ENCODE results near the gene FREY1.

The FREY1 gene

DNA sequence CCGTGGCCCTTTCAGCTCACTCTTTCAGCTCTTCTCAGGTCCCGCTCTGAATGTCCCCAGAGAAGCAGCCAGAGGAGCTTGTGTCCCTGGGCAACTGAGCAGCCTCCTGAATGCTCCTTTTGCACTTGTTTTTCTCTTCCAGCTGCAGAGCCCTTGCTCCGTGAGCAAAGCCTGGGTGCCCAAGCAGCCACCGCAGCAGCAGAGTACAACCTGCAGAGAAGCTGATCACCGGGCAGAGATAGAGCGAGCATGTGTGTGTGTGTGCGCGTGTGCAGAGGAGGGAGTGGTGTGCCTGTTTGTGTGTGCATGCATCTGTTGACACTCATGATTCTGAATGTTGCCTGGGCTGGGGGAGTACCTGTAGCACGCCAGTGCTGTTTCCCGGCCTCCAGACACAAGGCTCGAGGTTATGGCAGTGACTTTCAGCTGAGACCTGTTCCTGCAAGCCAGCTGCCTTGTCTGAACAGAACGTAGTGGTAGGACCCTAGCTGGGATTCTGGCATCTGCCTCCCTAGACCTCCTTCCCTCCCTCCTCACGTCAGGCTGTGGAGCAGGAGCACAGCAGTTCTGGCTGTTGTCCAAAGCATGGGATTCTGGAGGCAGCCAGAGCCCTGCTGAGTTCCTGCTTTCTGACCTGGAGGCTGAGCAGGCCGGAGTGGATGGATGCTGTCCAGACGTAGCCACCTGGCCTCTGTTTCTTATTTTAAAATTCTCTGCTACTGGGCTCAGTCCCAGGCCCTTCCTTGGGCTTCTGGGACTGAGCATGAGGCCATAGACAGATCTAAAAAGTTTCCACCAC, 26.1 kb downstream of the FREY1 start:
- Mint-ChIP-seq H3K4me1 (peaks cover 15% of the 10 kb centered on the region), H3K27me3 (no peaks in the 10 kb centered on the region), H3K27ac (no peak overlapping the region), H3K4me3 (no peak overlapping the region), H3K36me3 (peaks cover 60% of the 10 kb centered on the region), H3K9me3 (no peaks in the 10 kb centered on the region)
- ATAC-seq: no peak

- H3K4me1 Mint-ChIP-seq: peaks cover 10% of the 10 kb centered on the region
- H3K27me3 Mint-ChIP-seq: no peaks in the 10 kb centered on the region
- H3K27ac Mint-ChIP-seq: no peak overlapping the region
- H3K36me3 Mint-ChIP-seq: peaks cover 65% of the 10 kb centered on the region
- no peak for ATAC-seq
- H3K9me3 Mint-ChIP-seq: no peaks in the 10 kb centered on the region
- no peak overlapping the region for H3K4me3 Mint-ChIP-seq
These were observed 27.0 kb downstream of the FREY1 start for GRCh38 chr11:45879803-45880686.

DNA sequence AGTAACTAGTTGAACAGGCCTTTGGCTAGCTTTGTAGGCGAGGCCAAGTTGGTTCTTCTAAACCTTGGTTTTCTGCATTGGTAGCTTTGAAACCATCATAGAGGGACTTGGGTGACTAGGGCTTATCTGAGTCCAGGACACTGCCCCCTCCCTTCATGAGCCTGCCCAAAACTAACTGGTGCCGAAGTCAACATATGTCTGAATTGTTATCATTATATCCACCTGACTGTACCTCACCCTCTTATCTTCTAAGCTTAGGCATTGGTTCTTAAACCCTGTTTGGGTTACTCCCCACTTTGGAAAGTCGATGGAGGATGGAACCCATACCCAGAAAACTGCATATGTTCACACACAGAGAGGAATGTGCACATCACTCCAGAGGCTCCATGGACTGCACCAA, 29.2 kb downstream of the FREY1 start:
- H3K36me3 Mint-ChIP-seq: peaks cover 78% of the 10 kb centered on the region
- H3K4me3 Mint-ChIP-seq: no peak overlapping the region
- no peaks in the 10 kb centered on the region for H3K9me3 Mint-ChIP-seq
- H3K4me1 Mint-ChIP-seq: no peaks in the 10 kb centered on the region
- H3K27me3 Mint-ChIP-seq: no peaks in the 10 kb centered on the region
- no peak for ATAC-seq
- no peak overlapping the region for H3K27ac Mint-ChIP-seq

DNA sequence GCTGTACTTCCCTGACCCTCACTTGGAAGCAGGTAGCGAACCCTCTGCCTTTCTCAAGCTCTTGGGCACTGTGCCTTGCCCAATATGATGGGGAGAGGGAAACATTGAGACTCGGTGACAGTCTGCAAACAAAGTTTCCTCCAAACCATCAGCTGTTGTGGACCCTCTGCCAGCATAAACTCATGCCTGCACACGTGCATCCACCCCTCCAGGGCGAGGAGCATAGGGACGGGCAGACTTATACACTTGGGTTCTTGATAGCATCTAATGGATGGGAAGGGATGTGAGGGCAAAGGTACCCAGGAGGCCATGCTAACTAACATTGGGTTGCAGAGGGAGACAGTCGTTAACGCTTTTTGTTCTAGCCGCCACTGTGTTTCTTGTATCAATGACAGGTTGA, 29.9 kb downstream of the FREY1 start:
- no peak overlapping the region for H3K4me3 Mint-ChIP-seq
- H3K27ac Mint-ChIP-seq: no peak overlapping the region
- no peak for ATAC-seq
- H3K36me3 Mint-ChIP-seq: peaks cover 78% of the 10 kb centered on the region
- no peaks in the 10 kb centered on the region for H3K27me3 Mint-ChIP-seq
- no peaks in the 10 kb centered on the region for H3K9me3 Mint-ChIP-seq
- no peaks in the 10 kb centered on the region for H3K4me1 Mint-ChIP-seq

DNA sequence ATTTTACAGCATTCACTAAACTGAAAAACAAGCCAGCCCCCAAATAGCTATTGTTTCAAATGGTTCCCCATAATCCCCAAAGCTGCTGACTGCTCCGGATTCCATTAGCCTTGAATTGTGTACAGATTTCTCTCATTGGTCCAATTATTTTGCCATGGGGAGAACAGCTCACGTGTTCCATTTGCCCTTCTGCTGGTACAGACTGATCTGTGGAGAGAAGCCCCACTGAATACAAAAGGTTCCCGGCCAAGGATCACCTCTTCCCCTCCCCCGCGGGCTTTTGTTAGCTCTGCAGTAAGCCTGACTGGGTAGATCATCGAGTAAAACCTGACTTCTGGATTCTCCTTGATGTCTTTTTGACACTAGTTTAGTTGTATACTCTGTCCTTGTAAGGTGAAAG, 30.7 kb downstream of the FREY1 start:
- Mint-ChIP-seq H3K9me3 (no peaks in the 10 kb centered on the region), H3K4me1 (no peaks in the 10 kb centered on the region), H3K36me3 (peaks cover 77% of the 10 kb centered on the region), H3K27me3 (no peaks in the 10 kb centered on the region), H3K27ac (no peak overlapping the region), H3K4me3 (no peak overlapping the region)
- no peak for ATAC-seq

DNA sequence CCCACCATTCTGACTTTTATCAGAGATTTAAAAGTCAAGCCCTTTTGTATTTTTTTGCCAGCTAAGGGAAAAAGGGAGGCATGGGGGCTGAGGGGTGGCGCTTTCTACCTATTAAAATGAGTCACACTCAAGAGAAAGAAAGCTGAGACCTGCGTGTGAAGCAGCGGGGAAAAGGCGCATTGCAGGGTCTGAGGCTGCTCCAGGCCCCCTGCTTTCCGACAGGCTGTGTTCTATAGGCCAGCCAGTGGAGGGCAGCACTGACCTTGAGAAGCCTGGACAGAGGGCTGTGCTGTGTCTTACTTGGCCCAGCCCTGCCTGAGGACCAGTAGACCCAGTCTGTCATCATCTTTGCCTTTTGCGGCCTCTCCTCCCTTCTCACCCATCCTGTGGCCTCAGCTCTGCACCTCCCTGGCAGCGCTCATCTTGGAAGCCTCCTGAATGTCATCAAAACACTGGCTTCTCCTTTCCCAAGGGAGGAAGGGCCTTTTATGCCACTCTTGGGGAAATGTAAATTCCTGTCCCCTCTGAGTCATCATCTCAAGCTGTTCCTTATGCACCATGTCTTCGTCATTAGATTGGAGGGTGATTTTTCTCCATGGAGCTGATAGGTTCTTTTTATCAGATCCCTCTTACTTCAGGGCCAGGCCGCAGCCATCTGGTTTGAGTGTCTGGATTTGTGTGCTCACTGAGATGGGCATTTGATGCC, 34.3 kb downstream of the FREY1 start:
- no peaks in the 10 kb centered on the region for H3K9me3 Mint-ChIP-seq
- H3K4me3 Mint-ChIP-seq: no peak overlapping the region
- no peaks in the 10 kb centered on the region for H3K4me1 Mint-ChIP-seq
- no peaks in the 10 kb centered on the region for H3K27me3 Mint-ChIP-seq
- ATAC-seq: peak; percentile 71
- peaks cover 75% of the 10 kb centered on the region for H3K36me3 Mint-ChIP-seq
- no peak overlapping the region for H3K27ac Mint-ChIP-seq

DNA sequence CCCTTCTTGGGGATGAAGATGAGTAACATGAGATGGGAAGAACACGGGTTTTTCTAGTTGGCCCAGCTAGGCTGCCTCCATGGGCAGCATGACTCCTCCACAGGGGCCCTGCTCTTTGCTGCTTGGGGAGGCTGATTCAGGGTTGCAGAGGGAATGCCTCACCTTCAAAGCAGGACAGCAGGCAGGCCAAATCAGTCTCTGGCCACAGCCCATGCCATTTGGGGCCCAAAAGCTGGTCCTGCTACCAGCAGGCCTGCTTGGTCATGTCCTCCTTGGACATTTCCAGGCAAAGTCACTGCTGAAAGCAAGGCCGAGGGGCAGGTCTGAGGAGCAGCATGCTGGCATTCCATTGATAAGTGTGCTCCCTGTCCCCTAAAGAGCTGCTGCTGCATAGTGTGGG, 35.4 kb downstream of the FREY1 start:
- no peak overlapping the region for H3K4me3 Mint-ChIP-seq
- H3K9me3 Mint-ChIP-seq: no peaks in the 10 kb centered on the region
- no peak for ATAC-seq
- no peaks in the 10 kb centered on the region for H3K27me3 Mint-ChIP-seq
- H3K27ac Mint-ChIP-seq: no peak overlapping the region
- no peaks in the 10 kb centered on the region for H3K4me1 Mint-ChIP-seq
- H3K36me3 Mint-ChIP-seq: peaks cover 75% of the 10 kb centered on the region

- no peaks in the 10 kb centered on the region for H3K9me3 Mint-ChIP-seq
- no peaks in the 10 kb centered on the region for H3K4me1 Mint-ChIP-seq
- peaks cover 80% of the 10 kb centered on the region for H3K36me3 Mint-ChIP-seq
- H3K27ac Mint-ChIP-seq: no peak overlapping the region
- no peaks in the 10 kb centered on the region for H3K27me3 Mint-ChIP-seq
- H3K4me3 Mint-ChIP-seq: no peak overlapping the region
- ATAC-seq: no peak
These were observed 36.4 kb downstream of the FREY1 start for GRCh38 chr11:45870706-45871105.

DNA sequence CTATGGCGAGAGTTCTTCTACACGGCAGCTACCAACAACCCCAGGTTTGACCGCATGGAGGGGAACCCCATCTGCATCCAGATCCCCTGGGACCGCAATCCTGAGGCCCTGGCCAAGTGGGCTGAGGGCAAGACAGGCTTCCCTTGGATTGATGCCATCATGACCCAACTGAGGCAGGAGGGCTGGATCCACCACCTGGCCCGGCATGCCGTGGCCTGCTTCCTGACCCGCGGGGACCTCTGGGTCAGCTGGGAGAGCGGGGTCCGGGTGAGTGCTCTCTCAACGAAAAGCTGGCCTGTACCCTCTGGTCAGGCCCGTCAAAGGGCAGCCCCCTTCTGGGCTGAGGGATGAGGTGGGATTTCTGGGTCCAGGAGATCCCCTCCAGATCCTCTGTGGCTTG, 37.5 kb downstream of the FREY1 start:
- H3K4me1 Mint-ChIP-seq: no peaks in the 10 kb centered on the region
- no peak overlapping the region for H3K4me3 Mint-ChIP-seq
- H3K27ac Mint-ChIP-seq: no peak overlapping the region
- no peaks in the 10 kb centered on the region for H3K27me3 Mint-ChIP-seq
- H3K9me3 Mint-ChIP-seq: no peaks in the 10 kb centered on the region
- ATAC-seq: no peak
- peaks cover 81% of the 10 kb centered on the region for H3K36me3 Mint-ChIP-seq

DNA sequence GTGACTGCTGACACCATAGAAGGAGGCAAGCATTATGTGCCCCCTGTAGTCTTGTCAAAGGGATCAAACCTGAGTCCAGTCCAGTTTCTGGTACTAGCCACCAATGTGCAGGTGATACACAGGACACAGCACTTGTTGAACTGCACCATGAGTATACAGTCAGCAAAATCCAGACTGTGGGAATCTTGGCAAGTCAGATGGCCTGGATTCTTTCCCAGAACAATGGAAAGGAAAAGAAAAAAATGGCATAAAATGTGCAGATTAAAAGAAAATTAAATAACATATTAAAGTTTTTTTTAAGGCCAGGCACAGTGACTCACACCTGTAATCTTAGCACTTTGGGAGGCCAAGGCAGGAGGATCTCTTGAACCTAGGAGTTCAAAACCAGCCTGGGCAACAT, 43.0 kb downstream of the FREY1 start:
- H3K4me3 Mint-ChIP-seq: no peak overlapping the region
- no peaks in the 10 kb centered on the region for H3K9me3 Mint-ChIP-seq
- H3K4me1 Mint-ChIP-seq: no peaks in the 10 kb centered on the region
- no peak for ATAC-seq
- peaks cover 77% of the 10 kb centered on the region for H3K36me3 Mint-ChIP-seq
- no peak overlapping the region for H3K27ac Mint-ChIP-seq
- no peaks in the 10 kb centered on the region for H3K27me3 Mint-ChIP-seq

DNA sequence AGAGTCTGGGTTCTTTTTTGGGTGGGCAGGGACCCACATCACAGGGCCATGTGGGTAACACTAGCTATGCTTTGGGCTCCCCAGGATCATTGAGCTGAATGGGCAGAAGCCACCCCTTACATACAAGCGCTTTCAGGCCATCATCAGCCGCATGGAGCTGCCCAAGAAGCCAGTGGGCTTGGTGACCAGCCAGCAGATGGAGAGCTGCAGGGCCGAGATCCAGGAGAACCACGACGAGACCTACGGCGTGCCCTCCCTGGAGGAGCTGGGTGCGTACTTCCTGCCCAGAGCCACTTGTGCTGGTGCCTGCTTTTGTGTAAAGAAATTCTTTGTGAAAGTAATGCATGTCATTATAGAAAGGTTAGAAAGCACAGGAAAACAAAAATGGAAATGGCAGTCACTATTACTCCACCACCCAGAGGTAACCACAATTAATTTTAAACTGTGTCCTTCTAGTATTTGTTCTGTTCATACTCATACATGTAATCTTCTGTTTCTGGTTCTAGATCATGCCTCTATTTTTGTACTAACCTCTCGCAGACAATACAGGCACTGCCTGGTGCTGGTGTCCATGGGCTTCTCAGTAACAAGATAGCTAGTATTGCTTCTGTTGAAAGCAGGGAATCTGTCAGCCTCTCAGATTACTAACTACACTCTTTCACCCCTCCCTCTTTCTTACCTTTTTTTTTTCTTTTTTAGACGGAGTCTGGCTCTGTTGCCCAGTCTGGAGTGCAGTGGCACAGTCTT, 46.1 kb downstream of the FREY1 start:
- Mint-ChIP-seq H3K36me3 (peaks cover 74% of the 10 kb centered on the region), H3K4me1 (peaks cover 8% of the 10 kb centered on the region), H3K27me3 (no peaks in the 10 kb centered on the region), H3K27ac (no peak overlapping the region), H3K9me3 (no peaks in the 10 kb centered on the region), H3K4me3 (no peak overlapping the region)
- no peak for ATAC-seq

DNA sequence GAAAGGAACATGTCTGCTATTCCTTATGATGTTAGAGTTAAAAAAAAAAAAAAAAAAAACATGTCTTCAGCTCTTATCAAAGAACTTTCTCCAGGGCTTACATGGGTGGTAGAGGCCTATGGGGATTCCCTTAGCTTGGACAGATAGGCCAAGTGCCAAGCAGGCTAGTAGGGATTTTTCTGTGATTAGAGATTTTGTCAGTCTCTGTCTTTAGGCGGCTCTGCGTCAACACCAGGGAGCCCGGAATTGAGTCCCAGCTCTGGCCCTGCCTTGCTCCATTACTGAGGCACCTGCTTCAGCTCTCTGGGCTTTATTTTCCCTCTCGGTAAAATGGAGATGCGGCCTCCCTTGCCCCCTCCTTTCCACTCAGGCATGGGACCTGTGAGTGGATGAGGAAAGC, 46.7 kb downstream of the FREY1 start:
- H3K4me3 Mint-ChIP-seq: no peak overlapping the region
- H3K9me3 Mint-ChIP-seq: no peaks in the 10 kb centered on the region
- ATAC-seq: no peak
- H3K27ac Mint-ChIP-seq: no peak overlapping the region
- no peaks in the 10 kb centered on the region for H3K27me3 Mint-ChIP-seq
- peaks cover 8% of the 10 kb centered on the region for H3K4me1 Mint-ChIP-seq
- peaks cover 68% of the 10 kb centered on the region for H3K36me3 Mint-ChIP-seq

DNA sequence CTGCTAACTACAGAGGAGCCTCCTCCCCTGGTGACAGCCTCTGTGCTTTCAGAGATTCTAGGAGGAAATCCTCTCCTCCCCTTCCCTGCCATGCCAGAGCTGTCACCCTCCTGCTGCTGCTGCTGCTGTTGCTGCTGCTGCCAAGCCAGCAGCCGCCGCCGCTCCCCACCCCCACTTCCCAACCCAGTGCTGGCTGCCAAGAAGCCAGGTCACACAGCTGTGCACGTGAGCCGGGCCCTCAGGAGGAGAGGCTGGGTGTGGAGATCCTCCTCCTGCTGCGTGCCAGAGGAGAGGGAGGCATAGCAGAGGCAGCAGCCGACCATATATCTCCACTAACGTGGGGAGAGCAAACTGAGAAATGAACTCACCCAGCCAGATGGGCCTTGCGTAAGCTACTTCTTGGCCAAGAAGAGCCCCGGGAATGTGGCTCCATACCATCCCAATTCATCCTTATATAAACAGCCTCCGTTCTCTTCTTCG, 47.4 kb downstream of the FREY1 start:
- Mint-ChIP-seq H3K36me3 (peaks cover 62% of the 10 kb centered on the region), H3K27ac (no peak overlapping the region), H3K27me3 (no peaks in the 10 kb centered on the region), H3K4me3 (no peak overlapping the region), H3K4me1 (peaks cover 14% of the 10 kb centered on the region), H3K9me3 (no peaks in the 10 kb centered on the region)
- no peak for ATAC-seq

- H3K36me3 Mint-ChIP-seq: peaks cover 62% of the 10 kb centered on the region
- no peak overlapping the region for H3K27ac Mint-ChIP-seq
- ATAC-seq: no peak
- no peaks in the 10 kb centered on the region for H3K9me3 Mint-ChIP-seq
- H3K4me1 Mint-ChIP-seq: peaks cover 16% of the 10 kb centered on the region
- H3K4me3 Mint-ChIP-seq: no peak overlapping the region
- no peaks in the 10 kb centered on the region for H3K27me3 Mint-ChIP-seq
These were observed 48.2 kb downstream of the FREY1 start for GRCh38 chr11:45858751-45859398.

Measured in stimulated activated memory B cell treated with anti-CD40 and anti-IgM and Interleukin-4, amounts not matched to agents 10 μg/mL and 1 μg/mL and 100 μg/mL, for 72 hours (primary cell).